HepG2 (cell line): ENCODE results near the gene CCSER1.

Experiments
- ARNTL ChIP-seq: sonication (generic); formaldehyde crosslinking; IDR thresholded peaks from 2 replicates; pipeline ENCODE4 v1.4.0; 2020; ENCODE audit warnings: mild to moderate bottlenecking, missing genetic modification reagents
- CCAR2 ChIP-seq: fragments of 200-400 bp; formaldehyde crosslinking; optimal IDR thresholded peaks from 2 replicates; pipeline ENCODE3; 2018; ENCODE audit warnings: low read depth, mild to moderate bottlenecking, low read length, moderate library complexity
- CTCF ChIP-seq: sonication (generic); formaldehyde crosslinking; IDR thresholded peaks from 2 replicates; pipeline ENCODE4 v1.5.0; 2020; ENCODE audit warnings: mild to moderate bottlenecking, missing genetic modification reagents, moderate library complexity
- GABPA ChIP-seq, 2 experiments: IDR thresholded peaks; 2 replicates each; pipeline ENCODE4 v1.6.1; 2011 to 2016; ENCODE audit warnings: low read depth in 2 of 2, low read length in 1 of 2, missing biosample characterization in 1 of 2, missing genetic modification characterization in 1 of 2
- GATAD1 ChIP-seq: IDR thresholded peaks from 2 replicates; pipeline ENCODE4 v1.6.1; 2016; ENCODE audit warnings: missing genetic modification reagents, missing compliant biosample characterization
- POLR2AphosphoS5 ChIP-seq: IDR thresholded peaks from 2 replicates; pipeline ENCODE4 v1.6.1; 2012; ENCODE audit warnings: low read depth, low read length
- POLR2G ChIP-seq: fragments of 200-400 bp; formaldehyde crosslinking; IDR thresholded peaks from 2 replicates; pipeline ENCODE4 v1.6.1; 2018; ENCODE audit warnings: mild to moderate bottlenecking, low read depth, low read length, moderate library complexity
- RBM39 ChIP-seq: fragments of 200-400 bp; formaldehyde crosslinking; IDR thresholded peaks from one replicate; pipeline ENCODE4 v1.6.1; 2018; ENCODE audit warnings: antibody characterized with exemption, mild to moderate bottlenecking, low read depth, low read length; ENCODE audit not compliant: poor library complexity, severe bottlenecking
- ZBTB33 ChIP-seq: sonication (generic); formaldehyde crosslinking; IDR thresholded peaks from 2 replicates; pipeline ENCODE4 v1.4.0; 2020; ENCODE audit warnings: missing genetic modification reagents
- ZC3H13 ChIP-seq: sonication (generic); formaldehyde crosslinking; IDR thresholded peaks from 2 replicates; pipeline ENCODE4 v1.8.1; 2023; ENCODE audit warnings: mild to moderate bottlenecking, missing genetic modification reagents, moderate library complexity
- ZFP91 ChIP-seq: sonication (generic); formaldehyde crosslinking; IDR thresholded peaks from 2 replicates; pipeline ENCODE4 v1.9.0; 2022; ENCODE audit warnings: missing genetic modification reagents, mild to moderate bottlenecking, borderline replicate concordance
- ZNF296 ChIP-seq: sonication (generic); formaldehyde crosslinking; conservative IDR thresholded peaks from 2 replicates; pipeline ENCODE4 v1.5.0; 2020; ENCODE audit warnings: mild to moderate bottlenecking, missing genetic modification reagents

DNA sequence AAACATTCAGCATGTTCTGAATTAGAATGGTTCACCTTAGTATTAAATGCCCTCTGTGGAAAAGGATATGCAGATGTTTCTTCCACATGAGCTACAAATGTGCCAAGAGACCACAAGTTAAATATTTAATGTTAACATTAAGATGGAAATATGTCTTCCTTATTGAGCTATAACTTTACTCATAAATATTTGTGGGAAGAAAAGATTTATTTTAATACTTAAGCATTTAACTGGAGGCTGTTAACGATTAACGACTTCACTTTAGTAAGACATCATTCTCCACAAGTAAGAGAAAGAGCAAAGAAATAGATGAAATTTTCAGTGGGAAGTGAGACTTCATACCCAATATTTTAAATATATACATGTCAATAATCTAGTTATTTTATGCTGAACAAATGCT lies 1130.5 kb downstream of the CCSER1 start:
- no peak for TF ChIP-seq POLR2G
- no peak for TF ChIP-seq ZNF296
- no peak for TF ChIP-seq GABPA (IDR thresholded peaks at IDR 0.05; ENCODE audit: low read depth, low read length)
- no peak for TF ChIP-seq GABPA (CRISPR knock-in tag; IDR thresholded peaks at IDR 0.05; ENCODE audit: low read depth)
- no peak for TF ChIP-seq CCAR2
- TF ChIP-seq POLR2AphosphoS5, result no peak
- TF ChIP-seq ZC3H13, result no peak
- TF ChIP-seq ARNTL (CRISPR knock-in tag), result no peak
- no peak for TF ChIP-seq ZBTB33 (CRISPR knock-in tag)
- no peak for TF ChIP-seq CTCF
- TF ChIP-seq RBM39, result no peak
- no peak for TF ChIP-seq GATAD1
- TF ChIP-seq ZFP91 (CRISPR knock-in tag), result no peak
